ENCODE results near the gene MNAT1.
A peak's percentile ranks its signal among the peaks of the same experiment; 100 is the strongest.
"Not testable (repeated sequence)": the region's sequence is repeated elsewhere in the genome, so short reads cannot be mapped to it uniquely, and the experiment has no call there.

MNAT1 gene

GRCh38 chr14:60734465-60735242 is at the start of gene MNAT1:
Gene MNAT1 (plus strand): TSS chr14:60734761. CDS start chr14:60734863, 102 bp downstream.
- peak; percentile 68 for DNase-seq

GRCh38 chr14:60686865-60687264 is 47.7 kb upstream of the MNAT1 start:
- DNase-seq = no peak

- no peak for DNase-seq
Observed at GRCh38 chr14:60691383-60692113, 43.0 kb upstream of the MNAT1 start.

GRCh38 chr14:60695327-60695726 is 39.2 kb upstream of the MNAT1 start:
- no peak for DNase-seq

GRCh38 chr14:60700598-60700997 is 34.0 kb upstream of the MNAT1 start:
- no peak for DNase-seq

- DNase-seq = no peak
Observed at GRCh38 chr14:60705100-60705499, 29.5 kb upstream of the MNAT1 start.

GRCh38 chr14:60707858-60708257 is 26.7 kb upstream of the MNAT1 start:
- no peak for DNase-seq

GRCh38 chr14:60710494-60710893 is 24.1 kb upstream of the MNAT1 start:
- no peak for DNase-seq

- DNase-seq = no peak
Observed at GRCh38 chr14:60713513-60713912, 21.0 kb upstream of the MNAT1 start.

- no peak for DNase-seq
Observed at GRCh38 chr14:60720391-60720790, 14.2 kb upstream of the MNAT1 start.

- no peak for DNase-seq
Observed at GRCh38 chr14:60720962-60721325, 13.6 kb upstream of the MNAT1 start.

GRCh38 chr14:60721326-60722106 is 13.0 kb upstream of the MNAT1 start:
- DNase-seq = peak; percentile 19

- DNase-seq = no peak
Observed at GRCh38 chr14:60722107-60722356, 12.5 kb upstream of the MNAT1 start.

GRCh38 chr14:60722357-60723115 is 12.0 kb upstream of the MNAT1 start:
- no peak for DNase-seq

- DNase-seq = peak; percentile 3
Observed at GRCh38 chr14:60723116-60723906, 11.2 kb upstream of the MNAT1 start.

- peak; percentile 14 for DNase-seq
Observed at GRCh38 chr14:60723907-60724618, 10.5 kb upstream of the MNAT1 start, which contains the start of gene SIX4. Gene SIX4 (minus strand): TSS chr14:60724351. CDS start chr14:60724074, 277 bp downstream.

- not testable (repeated sequence) for DNase-seq
Observed at GRCh38 chr14:60731291-60731690, 3.3 kb upstream of the MNAT1 start.

GRCh38 chr14:60732840-60733483 is 1.6 kb upstream of the MNAT1 start:
- DNase-seq = no peak

- DNase-seq = no peak
Observed at GRCh38 chr14:60735416-60735815, 855 bp downstream of the MNAT1 start.

GRCh38 chr14:60736494-60736893 is 1.9 kb downstream of the MNAT1 start:
- no peak for DNase-seq

Measured in CD4-positive, alpha-beta T cell treated with Interferon gamma for 1 hour (primary cell).